Stimulated activated CD4-positive, alpha-beta T cell treated with anti-CD3 and anti-CD28 coated beads, TNF-alpha, amount 100 ng/mL, for 48 hours (primary cell): ENCODE data around the gene SZT2.
A peak's percentile ranks its signal among the peaks of the same experiment; 100 is the strongest.
"Not testable (repeated sequence)": the region's sequence is repeated elsewhere in the genome, so short reads cannot be mapped to it uniquely, and the experiment has no call there.

Experiments used
- DNase-seq, 3 donors: peaks; one replicate each; pipeline ENCODE4 v3.0.0-alpha.2; 2020; ENCODE audit warnings: low read depth in 3 of 3

SZT2 gene

DNA sequence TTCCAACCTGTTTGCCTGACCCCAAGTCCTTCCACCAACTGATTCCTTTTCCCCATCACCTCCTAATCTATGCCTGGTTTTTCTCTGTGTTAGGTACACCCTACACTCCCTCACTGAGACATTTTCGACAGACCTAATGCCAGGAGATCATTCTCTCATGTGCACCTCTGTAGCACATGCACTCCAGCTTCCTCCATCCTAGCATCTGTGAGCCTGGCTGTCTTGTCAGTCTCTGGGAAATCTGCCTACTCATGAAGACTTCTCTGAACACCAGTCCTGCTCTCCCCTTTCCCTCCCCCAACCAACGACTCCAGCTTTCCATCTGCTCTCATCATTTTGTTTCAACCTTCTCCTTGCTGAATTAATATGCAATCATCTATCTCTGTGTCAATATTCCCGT lies 1.1 kb upstream of the SZT2 start:
- DNase-seq, result no peak

DNA sequence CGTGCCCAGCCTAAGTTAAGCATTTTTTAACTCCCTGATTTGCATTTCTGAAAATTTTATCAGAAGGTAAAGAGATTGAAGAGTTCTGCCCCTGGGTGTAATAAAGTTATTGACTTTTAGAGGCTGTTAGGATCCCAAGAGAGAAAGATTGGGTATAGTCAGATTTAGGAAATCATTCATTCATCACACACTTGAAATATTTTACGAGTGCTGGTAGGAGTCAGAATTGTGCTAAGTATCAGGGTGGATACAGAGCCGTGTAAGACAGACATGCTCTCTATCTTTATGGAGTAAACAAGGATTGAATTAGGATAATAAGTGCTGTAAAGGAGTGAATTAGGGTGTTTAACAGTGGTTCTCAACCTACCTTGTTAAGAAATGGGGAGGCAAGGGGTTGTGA lies 3.0 kb downstream of the SZT2 start:
- DNase-seq, result no peak

DNA sequence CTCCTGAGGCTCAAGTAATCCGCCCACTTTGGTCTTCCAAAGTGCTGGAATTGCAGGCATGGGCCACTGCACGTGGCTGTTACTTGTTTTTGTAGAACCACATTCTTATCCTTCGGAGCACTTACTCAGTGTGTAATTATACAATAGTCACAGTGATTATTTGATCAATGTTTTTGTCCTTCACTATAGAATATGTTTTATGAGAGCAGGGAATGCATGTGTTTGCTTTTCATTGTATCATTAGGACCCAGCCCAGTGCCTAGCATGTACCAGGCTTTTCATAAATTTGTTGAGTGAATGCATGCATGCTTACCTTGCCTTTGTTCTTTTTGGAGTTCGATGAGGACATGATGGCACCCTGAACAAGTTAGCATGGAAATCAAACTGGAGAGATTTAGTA lies 5.8 kb downstream of the SZT2 start:
- DNase-seq, result no peak

GRCh38 chr1:43396059-43396458 lies 6.4 kb downstream of the SZT2 start:
- no peak for DNase-seq

- no peak for DNase-seq
These were observed 8.5 kb downstream of the SZT2 start for GRCh38 chr1:43398227-43398626.

GRCh38 chr1:43400441-43400840 lies 10.7 kb downstream of the SZT2 start:
- DNase-seq, result not testable (repeated sequence)

GRCh38 chr1:43402089-43402865 lies 12.6 kb downstream of the SZT2 start:
- DNase-seq, result no peak

DNA sequence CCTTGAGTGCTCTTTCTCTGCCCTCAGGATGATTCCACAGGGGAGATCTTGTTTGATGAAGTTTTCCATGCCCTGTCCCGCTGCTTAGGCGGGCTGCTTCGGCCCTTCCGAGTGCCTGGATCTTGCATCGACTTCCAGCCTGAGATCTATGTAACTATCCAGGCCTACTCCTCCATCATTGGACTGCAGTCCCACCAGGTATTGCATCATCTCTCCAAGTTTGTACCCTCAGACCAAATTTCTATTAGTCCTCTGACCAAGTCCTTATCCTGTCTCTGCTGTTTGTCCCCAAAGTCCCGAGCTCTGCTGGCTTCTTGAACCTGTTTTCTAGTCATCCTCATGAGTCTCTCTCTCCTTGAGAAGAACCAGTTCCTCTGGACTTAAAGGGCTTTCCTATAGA lies 14.7 kb downstream of the SZT2 start:
- DNase-seq, result no peak

DNA sequence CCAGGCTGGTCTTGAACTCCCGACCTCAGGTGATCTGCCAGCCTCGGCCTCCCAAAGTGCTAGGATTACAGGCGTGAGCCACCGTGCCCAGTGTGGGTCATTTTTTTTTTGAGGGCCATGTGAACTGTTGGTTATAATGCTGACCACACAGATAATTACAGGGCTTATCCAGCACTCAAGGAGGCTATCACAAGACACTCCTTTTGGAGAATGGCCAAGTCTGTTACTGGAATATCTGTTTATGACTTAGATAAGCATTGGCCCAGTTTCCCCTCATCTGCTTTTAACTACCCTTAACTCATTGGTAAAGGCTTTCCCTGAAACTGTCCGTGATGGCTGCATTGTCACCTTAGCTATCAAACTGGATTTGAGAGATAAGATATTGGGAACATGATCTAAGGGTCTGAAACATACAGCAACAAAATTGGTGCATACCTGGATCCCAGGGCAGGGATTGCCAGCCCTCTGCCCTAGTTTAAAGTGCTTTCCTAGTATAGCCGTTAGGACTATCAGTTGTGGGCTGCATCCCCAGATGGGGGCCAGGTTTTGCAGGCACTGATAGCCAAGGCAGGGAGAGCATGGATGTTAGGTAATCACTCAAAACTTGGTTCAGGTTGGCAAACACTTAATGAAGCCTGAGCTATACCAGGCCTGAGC lies 15.6 kb downstream of the SZT2 start:
- no peak for DNase-seq

DNA sequence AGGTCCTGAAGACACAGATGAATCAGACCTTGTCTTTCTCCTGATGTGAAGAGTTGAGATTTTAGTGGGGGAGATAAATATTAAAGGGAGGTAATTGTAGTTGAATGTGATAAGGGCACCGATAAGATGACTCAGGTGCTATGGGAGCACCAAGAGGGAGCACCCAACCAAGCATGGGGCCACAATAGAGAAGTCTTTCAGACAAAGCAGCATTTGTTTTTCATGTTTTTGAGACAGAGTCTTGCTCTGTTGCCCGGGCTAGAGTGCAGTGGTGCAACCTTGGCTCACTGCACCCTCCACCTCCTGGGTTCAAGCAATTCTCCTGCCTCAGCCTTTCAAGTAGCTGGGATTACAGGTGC lies 16.2 kb downstream of the SZT2 start:
- DNase-seq, result no peak

DNA sequence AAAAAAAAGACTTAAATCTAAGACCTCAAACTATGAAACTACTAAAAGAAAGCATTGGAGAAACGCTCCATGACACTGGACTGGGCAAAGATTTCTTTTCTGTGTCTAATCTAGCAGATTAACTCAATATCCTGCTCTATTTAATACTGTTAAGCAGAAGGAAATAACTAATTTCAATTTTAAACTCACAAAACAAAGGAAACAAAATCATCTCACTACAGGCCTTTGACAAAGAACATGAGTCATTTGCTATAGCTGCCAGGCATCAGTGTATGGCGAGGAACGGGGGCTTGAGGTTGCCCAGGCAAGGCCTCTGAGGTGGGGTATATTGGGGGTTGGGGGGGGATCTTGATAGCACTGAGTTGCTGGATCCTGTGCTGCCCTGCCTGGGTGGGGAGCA lies 20.9 kb downstream of the SZT2 start:
- DNase-seq, result no peak

DNA sequence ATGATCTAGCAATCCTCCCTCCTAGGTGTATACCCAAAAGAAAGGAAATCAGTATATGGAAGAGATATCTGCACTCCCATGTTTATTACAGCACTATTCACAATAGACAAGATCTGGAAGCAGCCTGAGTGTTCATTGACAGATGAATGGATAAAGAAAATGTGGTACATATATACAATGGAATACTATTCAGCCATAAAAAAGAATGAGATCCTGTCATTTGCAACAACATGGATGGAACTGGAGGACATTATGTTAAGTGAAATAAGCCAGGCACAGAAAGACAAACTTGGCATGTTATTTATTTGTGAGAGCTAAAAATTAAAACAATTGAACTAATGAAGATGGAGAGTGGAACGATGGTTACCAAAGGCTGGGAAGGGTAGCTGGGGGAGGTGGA lies 23.7 kb downstream of the SZT2 start:
- DNase-seq, result not testable (repeated sequence)

- peak in 2 of 3 donors; percentile 20 to 31 for DNase-seq
These were observed 25.0 kb downstream of the SZT2 start for GRCh38 chr1:43414634-43415223.

DNA sequence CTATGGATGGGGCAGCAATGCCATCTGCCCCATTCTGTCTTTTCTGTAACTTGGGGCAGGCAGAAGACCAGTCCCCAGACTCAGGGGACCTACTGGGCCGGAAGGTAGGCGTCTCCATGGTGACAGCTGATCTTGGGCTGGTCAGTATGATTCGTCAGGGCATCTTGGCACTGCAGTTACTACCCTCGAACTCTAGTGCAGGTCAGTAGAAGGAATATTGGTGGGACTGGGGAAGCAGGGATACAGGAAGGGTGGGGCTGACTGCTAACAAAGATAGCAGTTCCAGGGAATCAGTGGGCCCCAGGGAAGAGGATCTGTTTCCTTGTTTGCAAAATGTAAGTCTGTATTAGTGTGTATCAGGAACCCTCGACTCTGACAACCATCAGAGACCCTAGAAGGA lies 26.2 kb downstream of the SZT2 start:
- DNase-seq, result no peak

- no peak for DNase-seq
These were observed 29.2 kb downstream of the SZT2 start for GRCh38 chr1:43418858-43419257.

DNA sequence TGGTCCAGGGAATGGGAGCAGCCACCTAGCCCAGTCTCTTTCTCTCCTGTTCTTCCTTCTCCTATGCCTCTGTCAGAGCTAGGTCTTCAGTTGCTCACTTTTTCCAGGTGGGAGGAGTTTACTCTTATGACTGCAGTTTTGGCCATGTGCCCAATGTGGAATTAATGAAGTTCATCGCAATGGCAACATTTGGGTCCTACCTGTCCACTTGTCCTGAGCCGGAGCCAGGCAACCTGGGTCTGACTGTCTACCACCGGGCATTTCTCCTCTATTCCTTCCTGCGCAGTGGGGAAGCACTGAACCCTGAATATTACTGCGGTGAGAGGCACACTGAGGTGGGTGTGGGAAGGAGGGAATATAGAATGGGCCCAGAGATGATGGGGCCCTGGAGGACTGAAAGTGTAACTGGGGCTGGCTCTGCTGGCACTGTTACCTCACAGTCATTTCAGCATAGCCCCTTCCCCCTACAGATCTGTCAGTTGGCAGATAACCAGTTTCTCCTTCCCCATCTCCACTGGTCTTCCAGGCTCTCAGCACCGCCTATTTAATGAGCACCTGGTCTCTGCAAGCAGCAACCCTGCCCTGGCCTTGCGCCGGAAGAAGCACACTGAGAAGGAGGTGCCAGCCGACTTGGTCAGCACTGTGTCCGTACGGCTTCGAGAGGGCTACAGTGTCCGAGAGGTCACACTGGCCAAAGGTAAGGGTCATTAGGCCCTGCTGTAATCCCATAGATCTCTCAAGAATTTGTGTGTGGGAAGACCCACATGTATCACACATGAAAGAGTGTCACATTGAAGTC lies 30.1 kb downstream of the SZT2 start:
- no peak for DNase-seq

- no peak for DNase-seq
These were observed 31.2 kb downstream of the SZT2 start for GRCh38 chr1:43420874-43421273.

DNA sequence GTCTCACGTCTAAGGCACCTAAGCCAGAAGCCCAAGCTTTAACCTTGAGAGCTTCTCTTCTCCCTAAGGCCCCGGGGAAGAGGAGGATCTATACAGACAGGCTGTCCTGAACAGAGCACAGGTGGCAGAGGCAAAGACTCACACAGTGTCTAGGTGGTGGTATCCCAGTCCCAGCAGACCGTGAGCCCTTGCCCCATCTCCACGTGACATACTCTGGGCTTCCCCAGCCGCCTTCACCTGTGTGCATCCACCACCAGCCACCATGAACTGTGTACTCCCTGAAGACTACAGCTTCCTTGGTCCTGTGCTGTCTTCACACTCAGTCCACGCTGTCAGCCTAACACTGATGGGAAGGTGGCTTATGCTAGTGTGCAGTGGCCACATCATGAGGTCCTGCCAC lies 31.7 kb downstream of the SZT2 start:
- no peak for DNase-seq

DNA sequence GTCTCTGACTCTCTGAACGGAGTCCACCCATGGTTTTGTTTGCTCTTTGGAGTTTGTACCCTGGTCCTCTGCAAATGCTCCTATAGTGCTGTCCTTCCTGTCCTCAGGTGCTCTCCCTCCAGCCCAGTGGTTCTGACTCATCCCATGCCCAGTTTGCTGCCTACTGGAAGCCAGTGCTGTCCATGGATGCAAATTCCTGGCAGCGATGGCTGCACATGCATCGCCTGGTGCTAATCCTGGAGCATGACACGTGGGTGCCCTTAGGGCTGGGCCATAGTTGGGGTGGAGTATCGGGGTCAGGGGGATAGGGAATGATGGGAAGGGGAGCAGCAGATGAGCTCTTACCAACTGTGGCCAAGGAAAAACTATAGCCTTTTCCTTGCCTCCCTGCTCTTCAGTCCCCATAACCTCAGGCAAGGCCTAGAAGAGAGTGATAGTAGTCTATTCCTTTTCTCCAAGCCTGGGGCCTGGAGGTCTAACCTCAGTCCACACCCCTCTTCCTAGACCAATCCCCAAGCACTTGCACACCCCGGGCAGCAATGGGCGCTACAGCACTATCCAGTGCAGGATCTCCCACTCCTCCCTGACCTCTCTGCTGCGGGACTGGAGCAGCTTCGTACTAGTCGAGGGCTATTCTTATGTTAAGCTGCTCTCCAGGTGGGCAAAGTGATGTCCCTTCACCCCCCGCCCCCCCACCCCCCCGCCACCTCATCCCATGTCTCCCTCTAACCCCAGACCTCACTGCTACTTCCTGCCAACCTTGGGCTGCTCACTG lies 32.5 kb downstream of the SZT2 start:
- no peak for DNase-seq

GRCh38 chr1:43422995-43423671 lies 33.4 kb downstream of the SZT2 start:
- DNase-seq, result no peak
